AG04449 (cell line): ENCODE results near the gene AP5B1.
"Not testable (repeated sequence)": the region's sequence is repeated elsewhere in the genome, so short reads cannot be mapped to it uniquely, and the experiment has no call there.

ENCODE experiments used
- CTCF ChIA-PET: fragments of 350-600 bp; formaldehyde crosslinking; extraction: SDS; loops from one replicate; lab custom pipeline; 2021; ENCODE audit warnings: antibody characterized with exemption; lab: Yijun Ruan, JAX
- POLR2A ChIA-PET: fragments of 400-600, 350-600 bp; formaldehyde crosslinking; extraction: SDS; loops from one replicate; lab custom pipeline; 2020; ENCODE audit warnings: antibody characterized with exemption, inconsistent platforms; lab: Yijun Ruan, JAX
- DNase-seq: peaks from one replicate; pipeline ENCODE4 v3.0.0-alpha.2; 2010; ENCODE audit warnings: low read depth, low spot score
- H3K4me3 ChIP-seq: 2 replicates; pipeline ENCODE4 v1.5.1; 2011; ENCODE audit warnings: low read depth, mild to moderate bottlenecking, control low read depth, low read length
- TF ChIP-seq, protein P1 (sequence below): IDR thresholded peaks from one replicate; pipeline ENCODE4 v1.5.1; 2011; ENCODE audit warnings: mild to moderate bottlenecking, moderate library complexity, low read length, control low read depth, inconsistent platforms; ENCODE audit not compliant: insufficient read depth; ENCODE audit errors: missing control alignments

AP5B1 gene

GRCh38 chr11:65742353-65742752, 38.4 kb downstream of the AP5B1 start:
- POLR2A ChIA-PET: no interaction called here
- DNase-seq: no peak
- TF ChIP-seq, protein P1, sequence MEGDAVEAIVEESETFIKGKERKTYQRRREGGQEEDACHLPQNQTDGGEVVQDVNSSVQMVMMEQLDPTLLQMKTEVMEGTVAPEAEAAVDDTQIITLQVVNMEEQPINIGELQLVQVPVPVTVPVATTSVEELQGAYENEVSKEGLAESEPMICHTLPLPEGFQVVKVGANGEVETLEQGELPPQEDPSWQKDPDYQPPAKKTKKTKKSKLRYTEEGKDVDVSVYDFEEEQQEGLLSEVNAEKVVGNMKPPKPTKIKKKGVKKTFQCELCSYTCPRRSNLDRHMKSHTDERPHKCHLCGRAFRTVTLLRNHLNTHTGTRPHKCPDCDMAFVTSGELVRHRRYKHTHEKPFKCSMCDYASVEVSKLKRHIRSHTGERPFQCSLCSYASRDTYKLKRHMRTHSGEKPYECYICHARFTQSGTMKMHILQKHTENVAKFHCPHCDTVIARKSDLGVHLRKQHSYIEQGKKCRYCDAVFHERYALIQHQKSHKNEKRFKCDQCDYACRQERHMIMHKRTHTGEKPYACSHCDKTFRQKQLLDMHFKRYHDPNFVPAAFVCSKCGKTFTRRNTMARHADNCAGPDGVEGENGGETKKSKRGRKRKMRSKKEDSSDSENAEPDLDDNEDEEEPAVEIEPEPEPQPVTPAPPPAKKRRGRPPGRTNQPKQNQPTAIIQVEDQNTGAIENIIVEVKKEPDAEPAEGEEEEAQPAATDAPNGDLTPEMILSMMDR: no peak
- H3K4me3 ChIP-seq: no peak overlapping the region
- CTCF ChIA-PET: interaction anchor here (0.6 to 0.7 kb wide), 2 partner anchors 90 to 459 kb away, joined by 3 to 4 read pairs; no protein-coding TSS in a partner anchor

- no peak for DNase-seq
- H3K4me3 ChIP-seq: no peak overlapping the region
- ChIA-PET POLR2A (no interaction called here), CTCF (interaction anchor here (1.4 kb wide), 1 partner anchor 39 kb away, joined by 3 read pairs; no protein-coding TSS in a partner anchor)
- TF ChIP-seq, protein P1: no peak
Measured at GRCh38 chr11:65741185-65741584, 39.6 kb downstream of the AP5B1 start.

- no peak for DNase-seq
- ChIA-PET CTCF (no interaction called here), POLR2A (no interaction called here)
- H3K4me3 ChIP-seq: no peak overlapping the region
- TF ChIP-seq, protein P1: no peak
Measured at GRCh38 chr11:65739022-65739421, 41.8 kb downstream of the AP5B1 start.

DNA sequence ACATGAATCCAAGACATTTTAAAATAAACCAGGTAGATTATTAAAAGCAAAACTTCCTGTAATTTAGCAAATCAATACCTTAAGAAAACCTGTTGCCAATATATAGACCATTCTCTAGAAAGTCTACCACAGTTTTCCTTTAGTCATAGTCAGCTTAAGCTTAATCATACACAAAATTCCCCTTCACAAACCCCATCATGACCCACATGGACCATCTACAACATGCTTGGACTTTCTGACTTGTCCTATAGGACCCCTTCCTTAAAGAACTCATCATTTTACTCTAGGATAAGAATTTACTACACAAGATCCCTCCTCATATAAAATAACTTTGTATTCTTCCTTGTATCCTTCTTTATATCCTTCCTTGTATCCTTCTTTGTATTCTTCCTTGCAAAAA, 44.0 kb downstream of the AP5B1 start:
- no peak for DNase-seq
- TF ChIP-seq, protein P1: no peak
- ChIA-PET POLR2A (no interaction called here), CTCF (interaction anchor here (1.3 to 2.4 kb wide), 3 partner anchors 8 to 33 kb away, joined by 4 to 9 read pairs (median 6); partner anchors contain the start of gene KAT5)
- no peak overlapping the region for H3K4me3 ChIP-seq

DNA sequence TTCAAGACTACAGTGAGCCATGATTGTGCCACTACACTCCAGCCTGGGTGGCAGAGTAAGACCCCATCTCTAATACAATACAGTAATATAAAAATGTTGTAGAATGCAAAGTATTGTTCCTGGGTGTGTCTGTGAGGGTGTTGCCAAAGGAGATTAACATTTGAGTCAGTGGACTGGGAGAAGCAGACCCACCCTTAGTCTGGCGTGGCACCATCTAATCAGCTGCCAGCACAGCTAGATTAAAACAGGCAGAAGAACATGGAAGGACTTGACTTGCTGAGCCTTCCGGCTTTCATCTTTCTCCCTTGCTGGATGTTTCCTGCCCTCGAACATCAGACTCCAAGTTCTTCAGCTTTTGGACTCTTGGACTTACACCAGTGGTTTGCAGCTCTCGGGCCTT, 45.7 kb downstream of the AP5B1 start:
- CTCF ChIA-PET: interaction anchor here (0.8 to 2.3 kb wide), 3 partner anchors 23 to 45 kb away, joined by 3 to 6 read pairs (median 4); partner anchors contain the start of genes AP5B1 and KAT5
- DNase-seq, POLR2A ChIA-PET, H3K4me3 ChIP-seq: not testable (repeated sequence)

- TF ChIP-seq, protein P1: no peak
- DNase-seq: no peak
- CTCF ChIA-PET: interaction anchor here (0.6 kb wide), 1 partner anchor 88 kb away, joined by 3 read pairs; no protein-coding TSS in a partner anchor
- no peak overlapping the region for H3K4me3 ChIP-seq
- POLR2A ChIA-PET: no interaction called here
Measured at GRCh38 chr11:65730461-65730860, 50.3 kb downstream of the AP5B1 start.

- CTCF ChIA-PET: interaction anchor here (0.6 to 2.6 kb wide), 5 partner anchors 10 to 90 kb away, joined by 3 to 10 read pairs (median 6); partner anchors contain the start of gene AP5B1
Measured at GRCh38 chr11:65727865-65728264, 52.9 kb downstream of the AP5B1 start.

More at GRCh38 chr11:65727865-65728264, 52.9 kb downstream of the AP5B1 start:
- H3K4me3 ChIP-seq: no peak overlapping the region
- no peak for DNase-seq
- POLR2A ChIA-PET: interaction anchor here (1.6 kb wide), 1 partner anchor 15 kb away, joined by 5 read pairs; no protein-coding TSS in a partner anchor
- TF ChIP-seq, protein P1: no peak
